Occipital lobe (tissue), 2 donors: ENCODE results near the gene CASKIN2. TPM values are rescaled to one million over a fixed set of nuclear protein-coding genes. Genes with fewer than 3 reads are reported as not detected.

Source experiments
- DNase-seq: peaks from one replicate; lab custom pipeline; 2025; lab: John Stamatoyannopoulos, UW
- total RNA-seq: library from RNA; depleted of rRNA; stranded (reverse); fragments of >200 nt; gene quantifications from one replicate; pipeline ENCODE4 v1.2.3, GENCODE V29; 2014

Gene CASKIN2
- total RNA-seq, 1 donor from 2014 or later, result 4.8 TPM

- no peak for DNase-seq
These were observed 31.8 kb upstream of the CASKIN2 start for GRCh38 chr17:75547091-75547490.

DNA sequence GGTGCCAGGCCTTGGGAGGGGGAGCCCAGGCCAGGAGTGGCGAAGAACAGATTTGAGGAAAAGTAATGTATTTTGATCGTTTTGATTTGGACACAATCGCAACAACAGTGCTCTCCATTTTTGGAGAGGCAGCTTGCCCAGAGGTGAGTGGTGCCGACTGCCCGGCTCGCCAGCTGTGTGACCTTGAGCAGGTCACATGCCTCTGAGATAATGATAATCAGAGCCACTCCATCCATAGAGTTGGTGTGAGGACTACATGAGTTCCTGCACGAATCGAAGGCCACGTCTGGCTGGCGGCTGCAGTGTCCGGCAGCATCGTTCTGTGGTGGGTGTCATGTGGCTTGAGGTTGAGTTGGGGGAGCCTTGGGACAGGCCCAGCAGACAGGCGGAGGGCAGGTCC lies 30.8 kb upstream of the CASKIN2 start:
- DNase-seq, result no peak

DNA sequence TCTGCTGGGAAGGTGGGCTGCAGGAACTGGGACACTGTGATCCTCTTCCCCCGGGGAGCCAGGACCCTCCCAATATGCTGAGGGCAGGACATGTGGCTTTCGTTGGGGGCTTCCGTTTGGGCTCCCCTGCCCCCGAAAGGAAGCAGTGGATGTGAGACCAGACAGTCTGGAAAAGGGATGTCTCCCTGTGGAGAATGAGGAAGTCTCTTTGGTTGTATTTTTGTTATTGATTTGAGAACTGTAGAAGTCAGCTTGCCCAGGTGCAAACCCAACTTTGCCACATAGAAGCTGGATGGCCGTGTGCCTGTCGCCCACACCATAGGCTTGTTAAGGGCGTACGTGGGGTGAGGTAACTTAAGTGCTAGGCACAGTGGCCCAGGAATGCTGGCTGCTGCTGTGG lies 28.9 kb upstream of the CASKIN2 start:
- no peak for DNase-seq

DNA sequence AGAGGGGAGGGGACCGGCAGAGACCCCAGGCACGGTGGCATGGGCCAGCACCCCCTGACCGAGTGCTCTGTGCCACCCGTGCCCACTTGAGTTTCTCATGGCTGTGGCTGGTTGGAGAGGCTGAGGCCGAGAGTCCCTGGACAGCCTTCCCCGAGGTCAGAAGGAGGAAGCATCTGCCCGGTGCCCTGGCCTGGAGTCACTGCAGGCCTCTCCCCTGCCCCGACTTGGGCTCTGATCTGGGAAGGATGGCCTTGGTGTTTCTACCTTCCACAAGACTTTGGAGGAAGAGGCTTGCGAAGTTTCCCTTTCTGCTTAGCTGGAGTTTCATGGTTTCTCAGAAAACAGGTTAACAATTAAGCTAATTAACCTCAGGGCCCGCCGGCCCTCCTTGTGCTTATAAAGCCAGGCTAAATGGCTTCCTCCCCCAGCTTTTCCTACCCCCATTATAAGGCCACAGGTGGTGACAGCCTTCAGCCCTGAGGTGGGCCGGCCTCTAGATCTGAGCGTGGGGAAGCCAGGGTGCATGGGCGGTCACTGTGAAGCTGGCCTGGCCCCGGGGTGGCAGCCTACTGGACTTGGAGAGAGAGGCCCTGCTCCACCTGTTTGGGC lies 27.5 kb upstream of the CASKIN2 start:
- DNase-seq, result no peak

- no peak for DNase-seq
These were observed 26.9 kb upstream of the CASKIN2 start for GRCh38 chr17:75542229-75542628.

DNA sequence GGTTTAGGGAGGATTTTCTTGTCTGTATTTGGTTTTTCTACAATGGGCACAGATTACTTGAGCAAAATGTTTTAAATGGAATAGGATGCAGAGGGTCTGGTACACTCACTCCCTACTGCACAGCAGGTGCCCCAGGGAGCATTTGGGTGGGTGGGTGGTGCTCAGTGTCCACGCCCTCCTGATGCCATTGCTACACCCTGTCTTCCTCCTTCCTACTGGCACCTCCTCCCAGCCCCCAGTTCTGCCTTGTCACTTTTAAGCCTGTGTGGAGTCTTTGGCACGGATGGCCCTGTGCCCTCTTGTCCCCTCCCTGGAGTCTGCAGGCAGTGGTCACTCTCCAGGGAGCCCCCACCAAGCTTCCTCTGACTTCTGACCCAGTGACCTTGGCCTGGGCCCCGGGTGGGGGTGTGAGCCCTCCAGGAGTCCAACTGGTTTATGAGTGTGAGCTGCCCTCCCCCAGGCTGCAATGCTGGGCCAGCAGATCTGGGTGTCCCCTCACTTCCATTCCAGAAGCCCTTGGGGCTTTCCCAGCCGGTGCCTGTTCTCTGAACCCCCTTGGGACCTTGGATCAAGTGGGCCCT lies 25.7 kb upstream of the CASKIN2 start:
- no peak for DNase-seq

DNA sequence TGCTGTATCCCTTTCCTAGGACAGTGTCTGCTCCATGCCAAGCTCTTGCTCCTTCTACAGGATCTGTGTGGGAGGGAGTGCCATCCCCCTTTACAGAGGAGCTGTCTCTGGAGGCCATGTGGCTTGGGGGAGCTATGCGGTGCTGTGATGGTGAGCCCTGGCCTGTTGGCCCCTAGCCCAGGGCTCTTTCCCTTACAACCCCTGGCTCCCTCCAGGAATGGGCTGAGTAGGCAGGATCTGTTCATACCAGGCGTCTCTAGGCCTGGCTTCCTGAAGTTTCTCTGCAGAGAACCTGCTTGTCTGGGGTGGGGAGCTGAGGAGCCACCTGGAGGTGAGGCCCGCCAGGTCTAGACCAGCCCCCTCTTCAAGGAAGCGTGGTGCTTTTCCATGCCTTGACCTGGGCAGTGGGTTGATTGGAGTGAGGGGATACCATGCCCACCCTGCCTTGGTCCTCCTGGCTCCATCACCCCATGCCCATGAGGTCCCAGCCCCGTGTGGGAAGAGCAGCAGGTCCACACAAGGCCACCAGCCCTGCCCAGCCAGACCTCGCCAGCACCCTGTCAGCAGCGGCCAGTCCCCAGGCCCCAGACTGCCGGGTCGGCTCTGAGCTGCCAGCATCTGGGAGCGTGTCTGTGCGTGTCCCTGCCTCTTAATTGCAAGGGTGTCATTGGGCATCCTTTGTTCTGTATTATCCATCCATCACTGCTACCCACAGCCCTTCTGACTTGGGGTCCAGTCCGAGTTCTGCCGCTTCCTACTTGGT lies 24.8 kb upstream of the CASKIN2 start:
- DNase-seq, result no peak

- no peak for DNase-seq
These were observed 21.0 kb upstream of the CASKIN2 start for GRCh38 chr17:75536366-75536765.

- no peak for DNase-seq
These were observed 20.5 kb upstream of the CASKIN2 start for GRCh38 chr17:75535871-75536270.

- DNase-seq, result no peak
These were observed 19.8 kb upstream of the CASKIN2 start for GRCh38 chr17:75535119-75535537.

DNA sequence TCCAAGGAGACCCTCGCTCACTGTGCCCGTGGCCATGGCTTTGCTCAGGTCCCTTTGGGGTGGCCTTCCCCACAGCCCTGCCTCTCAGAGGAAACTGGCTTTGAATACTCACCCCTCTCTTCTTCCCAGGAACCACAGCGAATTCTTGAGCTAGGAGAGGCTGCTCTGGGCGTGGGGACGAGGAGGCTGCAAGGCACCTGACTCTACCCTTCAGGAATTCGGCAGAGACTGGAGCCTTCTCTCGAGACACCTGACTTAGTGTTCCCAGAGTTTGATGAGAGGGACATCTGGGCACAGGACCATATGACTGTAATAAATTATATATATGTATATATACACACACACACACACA lies 16.4 kb upstream of the CASKIN2 start:
- no peak for DNase-seq

GRCh38 chr17:75530837-75531720 lies 15.7 kb upstream of the CASKIN2 start:
- DNase-seq, result no peak

DNA sequence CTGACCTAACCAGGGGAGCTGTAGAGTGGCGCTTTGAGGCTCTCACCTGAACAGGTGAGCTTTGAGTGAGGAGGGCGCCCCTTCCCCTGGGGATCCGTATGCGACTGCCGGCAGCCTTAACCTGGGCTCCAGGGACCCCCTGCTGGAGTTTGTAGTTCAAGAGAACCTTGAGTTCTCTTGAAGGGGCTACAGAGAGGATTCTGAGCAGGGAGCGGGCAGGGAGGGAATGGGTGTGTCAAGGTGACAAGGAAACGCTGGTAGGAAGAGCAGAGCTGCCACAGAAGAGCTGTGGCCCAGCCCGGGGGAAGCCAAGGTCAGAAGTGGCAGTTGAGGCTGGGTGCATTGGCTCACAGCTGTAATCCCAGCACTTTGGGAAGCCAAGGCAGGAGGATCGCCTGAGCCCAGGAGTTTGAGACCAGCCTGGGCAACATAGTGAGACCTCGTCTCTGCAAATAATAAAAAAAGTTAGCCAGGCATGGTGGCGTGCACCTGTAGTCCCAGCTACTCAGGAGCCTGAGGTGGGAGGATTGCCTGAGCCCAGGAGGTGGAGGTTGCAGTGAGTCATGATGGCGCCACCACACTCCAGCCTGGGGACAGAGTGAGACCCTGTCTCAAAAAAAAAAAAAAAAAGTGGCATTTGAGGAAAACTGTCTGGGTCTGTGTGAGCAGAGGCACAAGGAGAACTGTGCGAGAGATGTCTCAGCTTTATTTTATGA lies 11.4 kb upstream of the CASKIN2 start:
- DNase-seq, result no peak

GRCh38 chr17:75525806-75526554 lies 10.6 kb upstream of the CASKIN2 start:
- DNase-seq, result no peak

- no peak for DNase-seq
These were observed 9.9 kb upstream of the CASKIN2 start, which contains the start of gene LLGL2 for GRCh38 chr17:75524970-75525805. LLGL2 (plus strand) TSS chr17:75525697; CDS start chr17:75543427, 17,730 bp downstream.

DNA sequence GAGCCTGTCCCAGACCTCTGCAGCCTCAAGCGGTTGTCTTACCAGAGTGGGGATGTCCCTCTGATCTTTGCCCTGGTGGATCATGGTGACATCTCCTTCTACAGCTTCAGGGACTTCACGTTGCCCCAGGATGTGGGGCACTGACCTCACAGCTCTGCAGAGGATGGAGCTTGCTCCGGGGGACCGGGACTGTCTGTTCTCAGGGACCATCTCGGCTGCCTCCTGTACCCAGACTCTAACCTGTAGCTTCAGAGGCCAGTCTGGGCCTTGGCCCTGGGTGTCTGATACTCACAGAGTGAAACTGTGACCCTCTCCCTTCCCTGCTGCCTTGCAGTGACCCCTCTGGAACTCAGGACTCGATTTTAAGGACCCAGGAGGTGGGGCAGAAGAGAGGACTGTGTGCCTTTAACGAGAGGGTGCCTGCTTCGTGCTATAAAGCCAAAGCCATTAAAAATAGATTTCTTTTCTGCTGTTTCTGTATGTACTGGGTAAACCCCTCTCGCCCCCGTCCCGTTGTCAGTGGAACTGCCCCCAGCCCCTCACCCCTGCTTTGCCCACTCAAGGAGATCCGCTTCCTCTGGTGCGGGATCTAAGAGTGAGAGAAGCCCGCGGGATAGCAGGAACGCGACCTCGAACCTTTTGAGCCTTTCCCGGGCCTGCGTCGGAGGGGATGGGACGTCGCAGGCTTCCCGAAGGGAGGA lies 9.1 kb upstream of the CASKIN2 start:
- no peak for DNase-seq

GRCh38 chr17:75523647-75524046 lies 8.3 kb upstream of the CASKIN2 start:
- DNase-seq, result no peak

DNA sequence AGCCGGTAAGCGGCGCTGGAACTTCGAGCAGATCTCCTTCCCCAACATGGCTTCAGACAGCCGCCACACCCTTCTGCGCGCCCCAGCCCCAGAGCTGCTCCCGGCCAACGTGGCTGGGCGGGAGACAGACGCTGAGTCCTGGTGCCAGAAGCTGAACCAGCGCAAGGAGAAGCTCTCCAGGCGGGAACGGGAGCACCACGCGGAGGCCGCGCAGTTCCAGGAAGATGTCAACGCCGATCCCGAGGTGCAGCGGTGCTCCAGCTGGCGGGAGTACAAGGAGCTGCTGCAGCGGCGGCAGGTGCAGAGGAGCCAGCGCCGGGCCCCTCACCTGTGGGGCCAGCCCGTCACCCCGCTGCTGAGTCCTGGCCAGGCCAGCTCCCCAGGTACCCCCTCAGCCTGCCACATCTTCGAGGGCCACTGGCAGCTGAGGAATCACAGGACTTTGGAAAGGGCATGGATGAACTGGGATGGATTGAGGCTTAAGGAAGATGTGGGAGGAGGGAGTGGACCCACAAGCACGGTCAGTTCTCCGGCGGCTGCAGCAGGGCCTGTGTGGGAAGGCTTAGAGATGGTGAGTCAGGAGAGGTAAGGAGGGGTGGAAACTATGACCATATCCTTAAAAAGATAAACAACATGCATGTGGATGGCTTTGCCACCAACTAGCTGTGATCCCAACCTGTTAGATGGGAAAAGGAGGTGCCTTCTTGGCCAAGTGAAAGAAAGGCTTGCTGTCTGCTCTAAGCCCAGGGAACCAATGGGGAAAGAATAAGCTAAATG lies 6.8 kb upstream of the CASKIN2 start:
- DNase-seq, result no peak
